ENCODE data around the gene RPUSD2. TPM values are rescaled to one million over a fixed set of nuclear protein-coding genes. Genes with fewer than 3 reads are reported as not detected.
A peak's percentile ranks its signal among the peaks of the same experiment; 100 is the strongest.

Gene RPUSD2, protein sequence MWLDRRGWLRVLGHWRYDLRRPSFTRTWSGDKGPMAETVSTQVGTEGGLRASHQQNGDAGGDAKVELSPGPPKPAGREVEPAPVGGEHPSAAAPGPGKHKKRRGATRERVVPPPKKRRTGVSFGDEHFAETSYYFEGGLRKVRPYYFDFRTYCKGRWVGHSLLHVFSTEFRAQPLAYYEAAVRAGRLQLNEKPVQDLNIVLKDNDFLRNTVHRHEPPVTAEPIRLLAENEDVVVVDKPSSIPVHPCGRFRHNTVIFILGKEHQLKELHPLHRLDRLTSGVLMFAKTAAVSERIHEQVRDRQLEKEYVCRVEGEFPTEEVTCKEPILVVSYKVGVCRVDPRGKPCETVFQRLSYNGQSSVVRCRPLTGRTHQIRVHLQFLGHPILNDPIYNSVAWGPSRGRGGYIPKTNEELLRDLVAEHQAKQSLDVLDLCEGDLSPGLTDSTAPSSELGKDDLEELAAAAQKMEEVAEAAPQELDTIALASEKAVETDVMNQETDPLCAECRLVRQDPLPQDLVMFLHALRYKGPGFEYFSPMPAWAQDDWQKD
- 10 to 100 TPM in 3 of 4 donors, 1 to 10 TPM in 1; 8.7 to 13.5 (median 10.6) TPM for total RNA-seq

DNA sequence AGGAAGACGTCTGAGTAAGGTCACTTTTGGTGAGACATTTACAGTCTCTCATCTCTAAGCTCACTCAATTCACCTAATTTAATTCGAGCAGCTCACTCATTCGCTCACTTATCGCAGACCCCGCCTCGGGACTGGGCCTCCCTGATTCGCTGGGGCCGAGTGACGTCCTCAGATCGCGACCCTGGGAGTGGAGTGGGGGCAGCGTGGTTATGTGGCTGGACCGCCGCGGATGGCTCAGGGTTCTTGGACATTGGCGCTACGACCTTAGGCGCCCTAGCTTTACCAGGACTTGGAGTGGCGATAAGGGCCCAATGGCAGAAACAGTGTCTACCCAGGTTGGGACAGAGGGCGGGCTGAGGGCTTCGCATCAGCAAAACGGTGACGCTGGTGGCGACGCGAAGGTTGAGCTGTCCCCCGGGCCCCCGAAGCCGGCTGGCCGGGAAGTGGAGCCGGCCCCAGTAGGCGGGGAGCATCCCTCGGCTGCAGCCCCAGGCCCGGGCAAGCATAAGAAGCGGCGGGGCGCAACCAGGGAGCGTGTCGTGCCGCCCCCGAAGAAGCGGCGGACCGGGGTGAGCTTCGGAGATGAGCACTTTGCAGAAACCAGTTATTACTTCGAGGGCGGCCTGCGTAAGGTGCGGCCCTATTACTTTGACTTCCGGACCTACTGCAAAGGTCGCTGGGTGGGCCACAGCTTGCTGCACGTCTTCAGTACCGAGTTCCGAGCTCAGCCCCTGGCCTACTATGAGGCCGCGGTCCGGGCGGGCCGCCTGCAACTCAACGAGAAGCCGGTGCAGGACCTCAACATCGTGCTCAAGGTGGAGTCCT lies at the start of gene RPUSD2:
TSS of gene RPUSD2 (plus strand) at position 171 of the 825 bp plus-strand sequence. CDS start at position 210, 39 bp downstream.
- Histone ChIP-seq H3K36me3 (peaks cover 17 to 31% (median 28%) of the 10 kb centered on the region in 4 donors), H3K27me3 (no peaks in the 10 kb centered on the region), H3K9me3 (no peaks in the 10 kb centered on the region), H3K4me3 (peak within 1 kb of the TSS; percentile 74 to 94 (median 84)), H3K27ac (replicated peaks in 1 of 4) (peak within 1 kb of the TSS; percentile 75 to 93 (median 86)), H3K4me1 (peaks cover 16 to 35% (median 29%) of the 10 kb centered on the region in 4 donors)
- intact Hi-C loops (cut with DNase I) = loop anchor here (10.0 kb wide), 1 partner anchor 185 kb away; the partner anchor contains the start of gene RMDN3
- DNase-seq (ENCODE audit: extremely low spot score) = peak; percentile 98
- under 1% methylated on average over 18 of the region's 62 CpGs for WGBS
- TF ChIP-seq POLR2A (IDR thresholded peaks at IDR 0.05; ENCODE audit: low read depth) (peak; percentile 44), EP300 (IDR thresholded peaks at IDR 0.05) (no peak), POLR2AphosphoS5 (IDR thresholded peaks at IDR 0.05) (peak; percentile 94 to 97)
- TF ChIP-seq, protein P1, sequence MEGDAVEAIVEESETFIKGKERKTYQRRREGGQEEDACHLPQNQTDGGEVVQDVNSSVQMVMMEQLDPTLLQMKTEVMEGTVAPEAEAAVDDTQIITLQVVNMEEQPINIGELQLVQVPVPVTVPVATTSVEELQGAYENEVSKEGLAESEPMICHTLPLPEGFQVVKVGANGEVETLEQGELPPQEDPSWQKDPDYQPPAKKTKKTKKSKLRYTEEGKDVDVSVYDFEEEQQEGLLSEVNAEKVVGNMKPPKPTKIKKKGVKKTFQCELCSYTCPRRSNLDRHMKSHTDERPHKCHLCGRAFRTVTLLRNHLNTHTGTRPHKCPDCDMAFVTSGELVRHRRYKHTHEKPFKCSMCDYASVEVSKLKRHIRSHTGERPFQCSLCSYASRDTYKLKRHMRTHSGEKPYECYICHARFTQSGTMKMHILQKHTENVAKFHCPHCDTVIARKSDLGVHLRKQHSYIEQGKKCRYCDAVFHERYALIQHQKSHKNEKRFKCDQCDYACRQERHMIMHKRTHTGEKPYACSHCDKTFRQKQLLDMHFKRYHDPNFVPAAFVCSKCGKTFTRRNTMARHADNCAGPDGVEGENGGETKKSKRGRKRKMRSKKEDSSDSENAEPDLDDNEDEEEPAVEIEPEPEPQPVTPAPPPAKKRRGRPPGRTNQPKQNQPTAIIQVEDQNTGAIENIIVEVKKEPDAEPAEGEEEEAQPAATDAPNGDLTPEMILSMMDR (IDR thresholded peaks at IDR 0.05) = peak in 1 of 3 experiments; percentile 7

DNA sequence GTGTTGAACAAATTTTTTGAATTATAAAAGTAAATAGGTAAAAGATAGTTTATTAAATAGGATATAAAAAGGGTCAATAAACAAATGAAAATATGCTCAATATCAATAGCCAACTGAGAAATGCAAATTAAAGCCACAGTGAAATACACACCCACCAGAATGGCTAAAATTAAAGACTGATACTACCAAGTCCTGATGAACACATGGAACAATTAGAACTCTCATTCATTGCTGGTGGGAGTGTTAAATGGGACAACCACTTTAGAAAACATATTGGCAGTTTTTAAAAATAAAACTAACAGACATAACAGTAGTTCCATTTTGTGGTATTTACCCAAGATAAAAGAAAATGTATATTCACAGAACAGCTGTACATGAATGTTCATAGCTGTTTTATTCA lies 45.5 kb upstream of the RPUSD2 start:
- no peaks in the 10 kb centered on the region for H3K9me3 ChIP-seq
- no peak overlapping the region for H3K4me3 ChIP-seq
- TF ChIP-seq, protein P1 (IDR thresholded peaks at IDR 0.05) = no peak
- TF ChIP-seq POLR2AphosphoS5 (IDR thresholded peaks at IDR 0.05) (no peak), POLR2A (IDR thresholded peaks at IDR 0.05; ENCODE audit: low read depth) (no peak), EP300 (IDR thresholded peaks at IDR 0.05) (no peak)
- no peak for DNase-seq (ENCODE audit: extremely low spot score)
- intact Hi-C loops (cut with DNase I) = loop anchor here (5.0 kb wide), 1 partner anchor 39 kb away; no protein-coding TSS in a partner anchor
- no peak overlapping the region for H3K27ac ChIP-seq (replicated peaks in 1 of 4)
- H3K27me3 ChIP-seq = no peaks in the 10 kb centered on the region
- H3K4me1 ChIP-seq = peaks cover 0 to 2% (median 0%) of the 10 kb centered on the region in 4 donors
- no peaks in the 10 kb centered on the region for H3K36me3 ChIP-seq

DNA sequence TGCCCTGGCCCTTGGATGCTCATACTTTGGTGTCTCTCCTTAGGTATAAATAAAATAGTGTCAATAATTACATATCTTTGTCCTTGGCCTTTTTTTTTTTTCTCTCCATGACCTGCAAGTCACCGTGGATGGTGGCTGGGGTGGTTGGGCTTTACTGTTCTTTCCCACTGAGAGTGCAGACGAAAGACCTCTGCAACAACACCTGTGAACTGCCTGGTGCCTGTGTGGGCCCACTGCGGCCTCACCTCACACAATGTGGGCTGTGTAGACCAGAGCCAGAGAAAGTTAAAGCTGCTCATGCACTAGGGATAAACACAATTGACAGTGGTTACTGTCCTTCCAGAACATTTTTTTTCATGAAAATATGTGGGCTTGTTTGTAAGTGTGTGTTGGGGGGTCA lies 43.2 kb upstream of the RPUSD2 start:
- H3K36me3 ChIP-seq = no peaks in the 10 kb centered on the region
- no peak overlapping the region for H3K27ac ChIP-seq (replicated peaks in 1 of 4)
- H3K27me3 ChIP-seq = no peaks in the 10 kb centered on the region
- WGBS = 93% methylated on average over 3 of the region's 3 CpGs
- TF ChIP-seq, protein P1 (IDR thresholded peaks at IDR 0.05) = no peak
- no peak for TF ChIP-seq EP300 (IDR thresholded peaks at IDR 0.05)
- no peak for TF ChIP-seq POLR2AphosphoS5 (IDR thresholded peaks at IDR 0.05)
- no peak for TF ChIP-seq POLR2A (IDR thresholded peaks at IDR 0.05; ENCODE audit: low read depth)
- no peaks in the 10 kb centered on the region for H3K9me3 ChIP-seq
- intact Hi-C loops (cut with DNase I) = no loop called here
- no peak overlapping the region for H3K4me3 ChIP-seq
- H3K4me1 ChIP-seq = no peaks in the 10 kb centered on the region
- DNase-seq (ENCODE audit: extremely low spot score) = no peak

DNA sequence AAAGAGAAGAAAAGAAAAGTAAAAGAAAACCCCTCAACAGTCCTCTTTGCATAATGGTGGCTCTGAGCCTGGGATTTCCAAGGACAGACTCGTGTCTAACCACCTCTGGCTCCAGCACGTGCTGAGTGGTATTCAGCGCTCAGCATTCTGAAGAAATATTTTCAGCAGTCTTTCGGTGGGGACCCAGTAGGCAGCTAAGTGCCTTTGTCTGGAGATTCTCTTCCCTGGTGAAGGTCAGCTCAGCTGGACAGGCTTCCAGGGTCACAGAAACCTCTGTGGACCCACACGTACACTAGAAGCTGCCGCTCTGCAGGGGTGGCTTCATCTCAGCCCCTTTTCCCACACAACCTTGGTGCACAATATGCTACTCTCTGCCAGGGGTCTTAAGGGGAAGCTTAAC lies 40.3 kb upstream of the RPUSD2 start:
- intact Hi-C loops (cut with DNase I) = no loop called here
- Histone ChIP-seq H3K4me3 (no peak overlapping the region), H3K4me1 (no peaks in the 10 kb centered on the region), H3K36me3 (no peaks in the 10 kb centered on the region), H3K27ac (replicated peaks in 1 of 4) (no peak overlapping the region), H3K27me3 (no peaks in the 10 kb centered on the region), H3K9me3 (no peaks in the 10 kb centered on the region)
- TF ChIP-seq, protein P1 (IDR thresholded peaks at IDR 0.05) = no peak
- no peak for TF ChIP-seq POLR2AphosphoS5 (IDR thresholded peaks at IDR 0.05)
- no peak for TF ChIP-seq POLR2A (IDR thresholded peaks at IDR 0.05; ENCODE audit: low read depth)
- TF ChIP-seq EP300 (IDR thresholded peaks at IDR 0.05) = no peak
- no peak for DNase-seq (ENCODE audit: extremely low spot score)
- 86% methylated on average over 6 of the region's 6 CpGs for WGBS
